HL-60 (cell line): ENCODE data around the gene HCRTR1.

Experiments
- GABPA ChIP-seq: IDR thresholded peaks from 2 replicates; pipeline ENCODE4 v1.6.1; 2012; ENCODE audit warnings: low read depth
- TF ChIP-seq, protein P1 (sequence below): IDR thresholded peaks from one replicate; pipeline ENCODE4 v1.5.1; 2011; ENCODE audit warnings: low read length, control low read depth, inconsistent platforms; ENCODE audit not compliant: insufficient read depth
- TF ChIP-seq, protein P2 (sequence below): IDR thresholded peaks from 2 replicates; pipeline ENCODE4 v1.6.1; 2012; ENCODE audit warnings: low read depth; ENCODE audit not compliant: insufficient replicate concordance

GRCh38 chr1:31642366-31642765 lies 24.9 kb downstream of the HCRTR1 start:
- TF ChIP-seq, protein P1, sequence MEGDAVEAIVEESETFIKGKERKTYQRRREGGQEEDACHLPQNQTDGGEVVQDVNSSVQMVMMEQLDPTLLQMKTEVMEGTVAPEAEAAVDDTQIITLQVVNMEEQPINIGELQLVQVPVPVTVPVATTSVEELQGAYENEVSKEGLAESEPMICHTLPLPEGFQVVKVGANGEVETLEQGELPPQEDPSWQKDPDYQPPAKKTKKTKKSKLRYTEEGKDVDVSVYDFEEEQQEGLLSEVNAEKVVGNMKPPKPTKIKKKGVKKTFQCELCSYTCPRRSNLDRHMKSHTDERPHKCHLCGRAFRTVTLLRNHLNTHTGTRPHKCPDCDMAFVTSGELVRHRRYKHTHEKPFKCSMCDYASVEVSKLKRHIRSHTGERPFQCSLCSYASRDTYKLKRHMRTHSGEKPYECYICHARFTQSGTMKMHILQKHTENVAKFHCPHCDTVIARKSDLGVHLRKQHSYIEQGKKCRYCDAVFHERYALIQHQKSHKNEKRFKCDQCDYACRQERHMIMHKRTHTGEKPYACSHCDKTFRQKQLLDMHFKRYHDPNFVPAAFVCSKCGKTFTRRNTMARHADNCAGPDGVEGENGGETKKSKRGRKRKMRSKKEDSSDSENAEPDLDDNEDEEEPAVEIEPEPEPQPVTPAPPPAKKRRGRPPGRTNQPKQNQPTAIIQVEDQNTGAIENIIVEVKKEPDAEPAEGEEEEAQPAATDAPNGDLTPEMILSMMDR: no peak
- TF ChIP-seq, protein P2, sequence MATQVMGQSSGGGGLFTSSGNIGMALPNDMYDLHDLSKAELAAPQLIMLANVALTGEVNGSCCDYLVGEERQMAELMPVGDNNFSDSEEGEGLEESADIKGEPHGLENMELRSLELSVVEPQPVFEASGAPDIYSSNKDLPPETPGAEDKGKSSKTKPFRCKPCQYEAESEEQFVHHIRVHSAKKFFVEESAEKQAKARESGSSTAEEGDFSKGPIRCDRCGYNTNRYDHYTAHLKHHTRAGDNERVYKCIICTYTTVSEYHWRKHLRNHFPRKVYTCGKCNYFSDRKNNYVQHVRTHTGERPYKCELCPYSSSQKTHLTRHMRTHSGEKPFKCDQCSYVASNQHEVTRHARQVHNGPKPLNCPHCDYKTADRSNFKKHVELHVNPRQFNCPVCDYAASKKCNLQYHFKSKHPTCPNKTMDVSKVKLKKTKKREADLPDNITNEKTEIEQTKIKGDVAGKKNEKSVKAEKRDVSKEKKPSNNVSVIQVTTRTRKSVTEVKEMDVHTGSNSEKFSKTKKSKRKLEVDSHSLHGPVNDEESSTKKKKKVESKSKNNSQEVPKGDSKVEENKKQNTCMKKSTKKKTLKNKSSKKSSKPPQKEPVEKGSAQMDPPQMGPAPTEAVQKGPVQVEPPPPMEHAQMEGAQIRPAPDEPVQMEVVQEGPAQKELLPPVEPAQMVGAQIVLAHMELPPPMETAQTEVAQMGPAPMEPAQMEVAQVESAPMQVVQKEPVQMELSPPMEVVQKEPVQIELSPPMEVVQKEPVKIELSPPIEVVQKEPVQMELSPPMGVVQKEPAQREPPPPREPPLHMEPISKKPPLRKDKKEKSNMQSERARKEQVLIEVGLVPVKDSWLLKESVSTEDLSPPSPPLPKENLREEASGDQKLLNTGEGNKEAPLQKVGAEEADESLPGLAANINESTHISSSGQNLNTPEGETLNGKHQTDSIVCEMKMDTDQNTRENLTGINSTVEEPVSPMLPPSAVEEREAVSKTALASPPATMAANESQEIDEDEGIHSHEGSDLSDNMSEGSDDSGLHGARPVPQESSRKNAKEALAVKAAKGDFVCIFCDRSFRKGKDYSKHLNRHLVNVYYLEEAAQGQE: no peak
- TF ChIP-seq GABPA: no peak
